Chondrocyte (in vitro differentiated cells): ENCODE measurements around the gene NIPAL4. TPM values are rescaled to one million over a fixed set of nuclear protein-coding genes. Genes with fewer than 3 reads are reported as not detected.

Source experiments
- DNase-seq: peaks from one replicate; pipeline ENCODE4 v3.0.0; 2021; ENCODE audit warnings: mixed read lengths, low spot score
- H3K27ac Mint-ChIP-seq: one replicate; pipeline ENCODE4 v1.8.0; 2021; ENCODE audit warnings: mild to moderate bottlenecking, moderate library complexity, mixed read lengths; ENCODE audit not compliant: unreplicated experiment
- H3K27me3 Mint-ChIP-seq: 2 replicates; pipeline ENCODE4 v1.8.0; 2021; ENCODE audit warnings: low read depth, mixed read lengths
- H3K36me3 Mint-ChIP-seq: 2 replicates; pipeline ENCODE4 v1.8.0; 2021; ENCODE audit warnings: low read depth, mixed read lengths
- H3K4me1 Mint-ChIP-seq: 2 replicates; pipeline ENCODE4 v1.8.0; 2021; ENCODE audit warnings: low read depth, mild to moderate bottlenecking, mixed read lengths
- H3K4me3 Mint-ChIP-seq: one replicate; pipeline ENCODE4 v1.8.0; 2021; ENCODE audit warnings: mild to moderate bottlenecking, moderate library complexity, mixed read lengths; ENCODE audit not compliant: unreplicated experiment
- H3K9me3 Mint-ChIP-seq: 2 replicates; pipeline ENCODE4 v1.8.0; 2021; ENCODE audit warnings: low read depth, mixed read lengths
- CTCF ChIP-seq: fragments of 200-600 bp; sonication (generic); IDR thresholded peaks from 2 replicates; pipeline ENCODE4 v1.5.0; 2021; ENCODE audit warnings: antibody characterized with exemption, mild to moderate bottlenecking, moderate library complexity
- total RNA-seq: library from RNA; stranded (reverse); gene quantifications from 3 replicates; pipeline ENCODE4 v1.2.1, GENCODE V29; 2021

The NIPAL4 gene
- total RNA-seq, 1 donor from 2014 or later, result 0.60 TPM

GRCh38 chr5:157470631-157471030 is 10.6 kb downstream of the NIPAL4 start:
- Mint-ChIP-seq H3K27me3 (no peaks in the 10 kb centered on the region), H3K4me1 (peaks cover 21% of the 10 kb centered on the region), H3K4me3 (no peak overlapping the region), H3K27ac (no peak overlapping the region), H3K36me3 (peaks cover 3% of the 10 kb centered on the region), H3K9me3 (no peaks in the 10 kb centered on the region)
- DNase-seq, result no peak
- no peak for TF ChIP-seq CTCF

- Mint-ChIP-seq H3K9me3 (no peaks in the 10 kb centered on the region), H3K4me3 (no peak overlapping the region), H3K4me1 (peaks cover 22% of the 10 kb centered on the region), H3K27me3 (no peaks in the 10 kb centered on the region), H3K36me3 (peaks cover 3% of the 10 kb centered on the region), H3K27ac (no peak overlapping the region)
- DNase-seq, result no peak
- TF ChIP-seq CTCF, result peak; percentile 84
These were observed 11.7 kb downstream of the NIPAL4 start for GRCh38 chr5:157471709-157472108.

GRCh38 chr5:157473383-157474320 is 13.6 kb downstream of the NIPAL4 start:
- no peak for DNase-seq
- TF ChIP-seq CTCF, result peak; percentile 61
- H3K4me1 Mint-ChIP-seq, result peaks cover 27% of the 10 kb centered on the region
- H3K27ac Mint-ChIP-seq, result peak overlapping the region; percentile 68
- H3K9me3 Mint-ChIP-seq, result no peaks in the 10 kb centered on the region
- H3K36me3 Mint-ChIP-seq, result peaks cover 5% of the 10 kb centered on the region
- no peak overlapping the region for H3K4me3 Mint-ChIP-seq
- no peaks in the 10 kb centered on the region for H3K27me3 Mint-ChIP-seq

- H3K9me3 Mint-ChIP-seq, result no peaks in the 10 kb centered on the region
- peaks cover 27% of the 10 kb centered on the region for H3K4me1 Mint-ChIP-seq
- no peaks in the 10 kb centered on the region for H3K27me3 Mint-ChIP-seq
- no peak overlapping the region for H3K4me3 Mint-ChIP-seq
- H3K27ac Mint-ChIP-seq, result peak overlapping the region; percentile 33
- no peak for TF ChIP-seq CTCF
- peaks cover 10% of the 10 kb centered on the region for H3K36me3 Mint-ChIP-seq
- no peak for DNase-seq
These were observed 15.4 kb downstream of the NIPAL4 start for GRCh38 chr5:157475432-157475831.

- Mint-ChIP-seq H3K4me3 (no peak overlapping the region), H3K4me1 (peaks cover 25% of the 10 kb centered on the region), H3K36me3 (peaks cover 10% of the 10 kb centered on the region), H3K27ac (peak overlapping the region; percentile 51), H3K27me3 (no peaks in the 10 kb centered on the region), H3K9me3 (no peaks in the 10 kb centered on the region)
- DNase-seq, result no peak
- TF ChIP-seq CTCF, result peak; percentile 91
These were observed 16.8 kb downstream of the NIPAL4 start for GRCh38 chr5:157476702-157477408.
